ENCODE data around the gene ANK3.

ANK3 gene

DNA sequence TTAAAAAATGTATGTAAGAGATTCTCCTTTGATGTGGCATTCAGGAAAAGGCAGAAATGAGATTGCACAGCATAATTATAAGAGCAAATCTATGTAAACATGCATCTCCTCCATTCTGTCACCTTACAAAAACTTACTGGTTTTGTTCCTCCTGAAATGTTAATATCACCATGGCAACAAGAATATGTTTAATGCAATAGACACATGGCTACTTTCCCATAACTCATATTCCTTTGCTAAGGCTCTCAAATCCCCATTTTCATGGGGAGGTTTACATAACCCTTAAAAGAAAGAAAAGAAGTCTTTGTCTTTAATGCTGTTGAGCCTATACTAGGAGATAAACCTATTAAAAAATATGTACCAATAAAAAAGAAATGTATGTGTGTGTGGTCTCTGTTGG is 136.2 kb downstream of the ANK3 start:
- no peak overlapping the region for H3K27ac ChIP-seq
- DNase-seq (ENCODE audit: low read depth, low spot score), result no peak

DNA sequence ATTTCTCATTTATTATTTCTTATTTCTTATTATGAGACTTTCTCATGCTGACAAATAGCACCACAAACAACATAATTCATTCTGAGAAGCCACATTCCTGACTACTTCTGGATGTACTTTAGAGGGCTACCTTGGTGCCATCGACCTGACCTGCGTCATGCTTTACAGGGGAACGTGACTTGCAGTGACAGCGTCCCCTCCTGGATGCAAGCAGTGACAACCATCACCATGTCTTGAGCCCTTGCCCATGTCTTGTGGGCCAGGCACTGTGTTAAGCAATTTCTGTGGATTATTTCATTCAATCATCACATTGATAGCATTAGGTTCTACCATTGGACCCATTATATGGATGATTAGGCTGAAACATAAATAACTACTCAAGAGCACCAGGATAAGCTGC is 137.0 kb downstream of the ANK3 start:
- DNase-seq (ENCODE audit: low read depth, low spot score), result no peak
- no peak overlapping the region for H3K27ac ChIP-seq

DNA sequence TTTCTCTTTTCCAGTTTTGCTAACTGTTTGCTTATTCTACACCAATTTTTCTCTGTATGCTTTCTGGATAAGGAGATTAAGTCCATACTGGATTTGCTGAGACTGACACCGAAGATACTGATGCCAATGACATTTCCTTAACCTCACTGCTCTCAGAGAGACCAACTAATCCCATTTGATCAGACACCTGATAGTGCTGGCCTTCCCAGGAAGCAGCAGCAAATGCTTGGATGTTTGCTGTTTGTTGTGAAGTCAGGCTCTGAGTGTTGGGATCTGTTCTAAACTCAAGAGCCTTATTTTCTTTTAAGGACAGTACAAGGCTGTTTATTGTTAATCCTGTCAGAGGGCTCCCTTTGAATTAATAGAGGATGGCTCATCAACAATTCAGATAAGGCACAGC is 143.3 kb downstream of the ANK3 start:
- no peak overlapping the region for H3K27ac ChIP-seq
- no peak for DNase-seq (ENCODE audit: low read depth, low spot score)

DNA sequence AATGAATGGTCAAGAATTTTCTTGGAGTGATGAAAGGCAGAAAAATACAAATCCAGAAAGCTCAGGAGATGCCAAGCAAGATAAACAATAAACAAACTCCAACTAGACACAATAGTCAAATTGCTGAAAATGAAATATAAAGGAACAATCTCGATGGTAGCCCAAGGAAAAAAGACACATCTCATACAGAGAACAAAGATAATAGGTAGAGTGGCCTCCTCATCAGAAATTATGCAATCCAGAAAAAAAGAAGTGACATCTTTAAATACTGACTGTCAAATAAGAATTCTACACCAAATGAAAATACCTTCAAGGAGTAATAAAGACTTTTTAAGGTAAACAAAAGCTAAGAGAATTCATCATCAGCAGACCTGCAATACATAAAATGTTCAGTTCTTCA is 150.4 kb downstream of the ANK3 start:
- no peak for DNase-seq (ENCODE audit: low read depth, low spot score)
- no peak overlapping the region for H3K27ac ChIP-seq

DNA sequence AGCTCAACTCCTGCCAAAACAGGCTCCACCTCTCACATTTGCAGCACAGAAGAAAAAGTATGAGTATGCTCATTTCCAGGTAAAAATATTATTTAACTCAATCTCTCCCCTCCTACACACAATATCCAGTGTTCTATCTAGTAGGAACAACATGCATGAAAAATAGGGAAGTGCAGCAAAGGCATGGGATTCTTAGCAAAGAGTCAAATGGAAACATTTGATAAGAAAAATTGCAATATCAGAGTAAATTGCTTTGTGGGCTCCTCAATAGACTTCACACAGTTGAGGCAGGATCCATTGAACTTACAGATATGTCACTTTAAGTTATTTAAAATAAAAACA is 150.9 kb downstream of the ANK3 start:
- no peak for DNase-seq (ENCODE audit: low read depth, low spot score)

DNA sequence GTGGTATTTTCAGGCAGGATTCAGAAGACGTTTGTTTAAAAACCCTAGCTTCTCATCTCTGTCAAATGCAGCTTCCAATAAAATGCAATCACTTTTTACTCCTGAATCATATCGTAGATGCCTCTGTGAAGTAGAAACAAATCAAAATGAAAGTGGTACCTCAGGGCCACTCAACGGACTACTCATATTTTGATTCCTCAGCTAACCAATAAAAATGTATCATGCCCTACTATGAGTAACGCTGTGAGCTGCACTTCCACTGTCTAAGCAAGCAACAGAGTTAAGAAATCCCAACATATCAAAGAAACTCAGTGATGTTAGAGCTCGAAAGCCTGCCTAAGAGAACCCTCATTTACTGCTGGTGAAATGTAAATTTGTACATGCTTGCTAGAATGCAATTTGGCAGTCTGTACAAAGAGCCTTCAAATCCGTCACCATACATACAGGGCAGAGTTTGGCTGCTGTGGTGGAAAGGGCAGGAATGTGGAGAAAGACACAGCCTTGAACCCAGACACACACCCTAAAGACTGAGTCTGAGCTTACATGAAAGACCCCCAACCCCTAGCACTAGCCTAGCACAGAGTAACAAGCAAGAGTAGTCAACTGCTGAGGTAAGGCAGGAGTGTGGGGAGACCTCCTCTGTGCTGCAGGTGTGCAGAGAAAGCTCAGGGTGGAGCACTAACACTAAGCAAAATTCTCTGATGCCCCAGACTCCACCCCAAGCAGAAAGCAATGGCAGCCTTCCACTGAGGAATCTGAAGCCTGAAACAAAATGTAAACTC is 151.5 kb downstream of the ANK3 start:
- H3K27ac ChIP-seq, result no peak overlapping the region
- DNase-seq (ENCODE audit: low read depth, low spot score), result no peak

More for the DNA sequence above, 150.9 kb downstream of the ANK3 start:
- no peak overlapping the region for H3K27ac ChIP-seq

DNA sequence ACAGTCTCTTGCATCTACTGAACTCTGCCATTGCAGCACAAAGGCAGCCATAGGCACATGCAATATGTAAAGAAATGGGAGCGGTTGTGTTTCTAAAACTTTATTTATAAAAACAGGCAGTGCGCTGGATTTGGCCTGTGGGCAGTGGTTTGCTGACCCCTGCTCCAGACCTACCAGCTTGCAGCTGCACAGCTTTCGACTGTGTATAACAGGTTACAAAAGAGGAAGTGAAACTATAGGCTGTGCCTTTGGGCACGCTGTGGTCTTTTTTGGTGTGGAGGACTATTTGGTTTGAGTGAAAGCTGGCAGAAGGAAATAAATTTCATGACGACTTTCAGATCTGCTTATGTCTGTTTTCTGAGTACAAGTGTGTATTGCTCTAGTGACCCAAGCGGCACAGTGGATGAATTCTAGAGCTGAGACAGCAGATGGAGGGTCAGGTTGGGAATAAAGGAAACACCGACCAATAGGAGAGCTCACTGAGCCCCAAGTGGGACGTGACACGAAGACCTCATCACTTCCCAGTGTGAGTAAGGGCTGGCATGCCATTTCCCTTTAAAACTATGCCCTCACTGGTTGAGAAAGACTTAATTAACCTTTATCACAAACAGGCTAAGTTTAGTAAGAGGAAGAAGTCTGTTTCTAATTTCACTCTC is 152.7 kb downstream of the ANK3 start:
- H3K27ac ChIP-seq, result no peak overlapping the region
- DNase-seq (ENCODE audit: low read depth, low spot score), result no peak

DNA sequence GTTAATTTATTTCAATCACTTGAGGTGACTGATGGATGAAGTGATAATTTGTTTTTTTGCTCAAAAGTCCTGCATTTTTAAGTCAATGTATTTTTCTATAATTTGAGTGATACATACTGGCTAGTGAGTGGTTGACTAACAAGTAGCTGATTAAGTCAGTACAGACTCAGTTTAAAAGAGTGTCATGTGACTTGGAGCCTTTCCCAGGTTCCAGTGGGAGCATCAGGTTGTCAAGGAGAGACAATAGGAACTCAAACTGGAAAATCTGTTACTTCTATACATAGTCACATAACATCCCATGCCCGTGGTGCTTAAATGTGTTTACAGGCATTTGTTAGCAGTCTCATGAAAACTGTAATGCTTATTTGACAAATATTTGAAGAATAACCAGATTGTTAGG is 154.7 kb downstream of the ANK3 start:
- H3K27ac ChIP-seq, result peak overlapping the region; percentile 42
- no peak for DNase-seq (ENCODE audit: low read depth, low spot score)

DNA sequence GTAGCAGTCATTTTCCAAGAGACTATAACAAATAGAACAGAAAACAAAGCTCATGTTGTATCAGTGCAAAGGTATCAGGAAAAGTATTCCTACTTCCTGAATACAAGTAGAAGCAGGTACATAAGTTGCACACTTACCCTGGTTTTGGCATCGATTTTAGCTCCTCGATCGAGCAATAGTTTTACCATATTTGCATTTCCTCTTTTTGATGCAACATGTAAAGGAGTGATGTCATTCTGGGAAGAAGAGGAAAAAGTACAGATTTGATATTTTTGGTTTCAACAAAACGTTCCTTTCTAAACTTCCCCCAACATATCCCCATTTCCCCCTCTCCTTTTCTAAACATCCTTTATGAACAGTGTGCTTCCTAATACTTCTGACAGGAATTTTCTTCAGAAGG is 155.1 kb downstream of the ANK3 start:
- DNase-seq (ENCODE audit: low read depth, low spot score), result no peak
- H3K27ac ChIP-seq, result peak overlapping the region; percentile 42

DNA sequence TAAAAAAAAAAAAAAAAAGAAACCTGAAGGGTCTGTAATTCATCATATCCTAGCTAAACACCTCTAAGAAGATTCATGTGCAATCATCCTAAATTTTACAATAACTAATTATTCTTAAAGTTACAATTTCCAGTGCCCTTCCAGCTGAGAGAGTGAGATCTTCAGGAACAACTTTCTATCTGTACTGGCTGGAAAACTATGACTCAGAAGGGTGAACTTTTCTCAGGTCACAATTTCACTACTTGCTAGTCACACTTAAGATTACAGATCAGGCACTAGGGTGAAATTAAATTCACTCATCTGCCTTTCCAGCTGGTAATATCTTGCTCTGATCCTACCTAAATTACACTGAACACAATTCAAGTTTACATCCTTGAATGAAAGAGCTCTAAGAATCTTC is 158.8 kb downstream of the ANK3 start:
- H3K27ac ChIP-seq, result no peak overlapping the region
- DNase-seq (ENCODE audit: low read depth, low spot score), result no peak

DNA sequence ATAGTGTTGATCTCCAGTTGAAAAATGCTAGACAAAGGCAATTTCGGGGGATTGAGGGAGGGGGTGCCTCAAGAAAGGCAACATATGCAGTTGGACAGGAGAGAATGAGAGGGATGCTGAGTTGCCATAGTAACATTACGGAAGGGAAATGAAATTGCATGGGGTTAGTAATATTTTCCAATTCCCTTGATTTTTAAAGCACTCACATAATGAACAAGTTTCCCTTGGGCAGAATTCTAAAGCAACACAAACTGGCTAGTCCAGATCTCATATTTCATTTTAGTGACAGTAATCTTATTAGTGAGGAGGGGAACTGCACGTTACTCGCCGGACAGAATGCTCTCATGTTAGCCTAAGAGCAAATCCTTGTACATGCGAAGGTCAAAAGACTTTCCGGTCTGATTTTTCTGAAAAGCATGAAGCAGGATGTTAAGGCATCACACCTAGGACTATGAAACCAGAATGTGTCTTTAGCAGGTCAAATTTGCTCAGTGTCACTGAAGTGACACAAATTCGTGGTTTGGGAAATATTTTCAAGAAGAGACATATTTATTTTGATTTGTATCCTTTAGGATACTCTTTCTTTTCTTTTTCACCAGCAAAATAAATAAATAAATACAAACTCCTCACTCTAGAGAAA is 165.5 kb downstream of the ANK3 start:
- no peak for DNase-seq (ENCODE audit: low read depth, low spot score)
- H3K27ac ChIP-seq, result no peak overlapping the region

DNA sequence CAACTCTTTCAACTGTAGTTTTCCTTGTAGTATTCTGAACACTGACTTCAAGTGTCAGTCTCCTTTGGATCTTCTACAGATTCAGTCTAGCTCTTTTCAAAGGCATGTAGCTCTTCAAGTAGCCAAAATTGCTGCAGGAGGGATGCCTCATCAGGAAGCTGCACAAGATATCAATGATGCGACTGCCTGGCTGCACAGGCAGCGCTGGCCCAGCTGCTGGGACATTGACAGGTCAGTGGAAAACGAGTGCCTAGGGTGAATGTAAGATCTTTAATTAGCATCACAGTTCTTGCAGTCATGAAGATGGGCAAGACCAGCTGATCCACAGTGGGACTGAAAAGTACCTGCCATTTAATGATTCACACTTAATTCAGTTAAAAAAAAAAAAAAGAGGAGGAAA is 167.6 kb downstream of the ANK3 start:
- no peak overlapping the region for H3K27ac ChIP-seq

DNA sequence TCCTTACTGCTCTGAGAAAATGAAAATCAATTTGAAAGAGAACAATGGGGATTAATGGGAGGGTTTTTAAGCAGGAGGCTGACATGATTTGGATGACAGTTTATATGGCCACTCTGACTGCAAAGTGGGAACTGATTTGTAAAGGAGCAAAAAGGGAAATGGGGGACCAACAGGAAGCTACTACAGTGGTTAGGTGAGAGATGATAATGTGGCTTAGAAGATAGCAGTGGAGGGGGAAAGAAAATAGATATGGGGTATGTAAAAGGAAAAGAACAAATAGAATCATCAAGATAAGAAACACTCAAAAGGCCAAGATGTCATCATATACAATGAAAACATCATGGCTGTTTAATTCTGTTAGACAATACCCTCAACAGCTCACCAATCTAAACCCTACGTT is 177.5 kb downstream of the ANK3 start:
- DNase-seq (ENCODE audit: low read depth, low spot score), result no peak
- H3K27ac ChIP-seq, result no peak overlapping the region

More for the DNA sequence above, 167.6 kb downstream of the ANK3 start:
- no peak for DNase-seq (ENCODE audit: low read depth, low spot score)

DNA sequence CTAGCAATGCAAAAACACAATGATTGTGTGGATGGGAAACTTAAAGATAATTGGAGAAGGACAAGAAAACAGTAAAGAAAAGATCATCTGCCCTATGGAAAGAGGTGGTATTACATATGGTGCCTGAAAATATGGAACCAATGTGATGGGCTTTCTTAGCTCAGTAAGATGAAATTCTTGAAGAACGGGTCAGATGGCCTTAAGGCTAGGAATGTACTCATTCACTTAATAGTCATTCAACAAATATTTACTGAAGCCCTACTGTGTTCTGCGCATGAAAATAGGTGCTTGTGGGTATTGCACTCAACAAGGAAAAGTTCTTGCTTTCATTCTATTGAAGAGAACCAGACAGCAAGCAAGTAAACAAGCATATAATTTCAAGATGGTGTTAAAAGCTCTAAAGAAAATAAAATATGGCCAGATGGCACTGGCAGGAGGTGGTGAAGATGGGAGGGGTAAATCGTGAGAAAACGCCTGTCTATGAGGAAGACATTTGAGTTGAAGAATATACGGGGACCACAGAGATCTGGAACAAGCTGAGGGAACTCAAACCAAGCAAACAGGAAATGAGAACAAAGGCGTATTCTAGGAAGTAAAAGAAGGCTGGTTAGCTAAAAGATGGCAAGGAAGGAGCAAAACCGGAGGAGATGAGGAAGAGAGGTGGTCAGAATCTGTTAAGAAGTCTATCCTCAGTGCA is 179.7 kb downstream of the ANK3 start:
- H3K27ac ChIP-seq, result no peak overlapping the region
- no peak for DNase-seq (ENCODE audit: low read depth, low spot score)

DNA sequence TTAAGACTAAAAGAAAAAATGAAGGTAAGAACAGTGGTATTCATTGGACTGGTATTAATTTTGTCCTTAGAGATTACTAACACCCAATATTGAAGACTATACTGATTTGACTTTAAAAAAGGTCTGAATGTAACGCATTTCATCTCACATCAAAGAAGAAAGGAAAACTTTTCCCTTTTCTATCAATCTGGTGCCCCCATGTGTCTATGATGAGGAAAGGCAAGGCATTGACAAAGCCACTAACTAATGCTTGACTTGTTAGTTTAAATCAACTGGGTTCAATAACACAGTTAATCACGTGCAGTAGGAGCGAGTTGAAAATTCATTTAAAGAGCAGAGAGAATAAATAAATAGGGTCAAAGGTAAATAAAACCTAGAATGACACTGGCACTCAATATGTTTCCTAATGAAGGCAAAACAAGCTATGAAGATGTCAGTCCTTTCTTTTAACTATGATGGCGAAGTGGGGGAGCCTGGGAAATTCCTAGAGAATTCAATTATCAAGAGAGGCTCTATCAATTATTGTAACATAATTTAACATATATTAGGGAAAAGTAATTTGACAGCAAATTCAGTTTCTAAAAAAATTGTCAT is 180.9 kb downstream of the ANK3 start:
- peak; percentile 6 for DNase-seq (ENCODE audit: low read depth, low spot score)

DNA sequence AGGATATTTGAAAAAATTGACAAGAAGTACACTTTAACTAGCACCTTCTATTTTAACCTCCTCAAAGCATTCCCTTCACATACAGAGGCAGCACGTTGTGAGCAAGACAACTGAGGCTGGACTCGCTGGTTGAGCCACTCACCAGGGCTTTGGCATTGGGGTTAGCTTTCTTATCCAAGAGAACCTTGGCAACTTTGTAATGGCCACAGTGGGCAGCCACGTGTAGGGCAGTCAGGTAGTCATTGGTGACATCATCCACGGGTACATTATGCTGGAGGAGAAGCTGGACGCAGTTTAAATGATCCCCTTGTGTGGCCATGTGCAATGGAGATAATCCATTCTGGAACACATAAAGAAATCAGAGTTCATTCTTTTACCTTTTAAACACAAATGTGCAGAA is 181.8 kb downstream of the ANK3 start:
- DNase-seq (ENCODE audit: low read depth, low spot score), result no peak
- no peak overlapping the region for H3K27ac ChIP-seq

More for the DNA sequence above, 180.9 kb downstream of the ANK3 start:
- H3K27ac ChIP-seq, result no peak overlapping the region

DNA sequence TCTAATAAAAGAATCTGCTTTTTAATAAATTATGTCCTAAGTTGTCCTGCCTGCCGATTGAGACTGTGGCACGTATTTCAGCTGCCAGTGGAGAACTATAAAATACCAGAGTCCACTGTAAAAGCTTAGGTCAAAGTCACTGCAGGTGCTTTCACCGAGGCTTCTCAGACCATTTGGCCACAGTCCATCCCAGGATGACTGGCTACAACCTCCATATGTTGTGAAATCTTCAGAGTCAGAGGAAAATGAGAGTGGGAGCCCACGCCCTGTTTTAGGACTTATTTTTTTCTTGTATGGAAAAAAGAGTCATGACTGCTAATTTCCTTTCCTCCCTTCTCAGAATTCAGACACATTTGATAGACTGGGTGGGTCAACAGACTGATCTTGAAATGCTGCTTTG is 182.9 kb downstream of the ANK3 start:
- peak; percentile 26 for DNase-seq (ENCODE audit: low read depth, low spot score)
- H3K27ac ChIP-seq, result no peak overlapping the region

DNA sequence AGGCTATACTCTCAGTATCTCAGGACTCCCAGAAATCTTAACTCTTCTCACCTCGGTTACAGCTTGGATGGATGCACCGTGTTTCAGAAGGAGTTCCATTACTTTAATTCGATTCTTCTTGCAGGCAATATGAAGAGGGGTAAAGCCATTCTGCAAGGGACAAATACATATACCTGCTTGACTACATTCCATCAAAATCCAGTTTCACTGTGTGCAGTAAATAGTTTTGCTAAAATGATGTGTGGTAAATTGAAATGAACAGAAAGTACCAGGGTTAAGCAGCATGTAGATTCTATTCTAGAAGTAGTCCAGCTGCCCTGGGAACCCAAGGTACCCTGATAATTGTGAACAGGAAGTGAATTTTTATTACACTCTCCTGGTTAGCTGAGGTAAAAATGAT is 183.9 kb downstream of the ANK3 start:
- DNase-seq (ENCODE audit: low read depth, low spot score), result no peak
- H3K27ac ChIP-seq, result no peak overlapping the region

DNA sequence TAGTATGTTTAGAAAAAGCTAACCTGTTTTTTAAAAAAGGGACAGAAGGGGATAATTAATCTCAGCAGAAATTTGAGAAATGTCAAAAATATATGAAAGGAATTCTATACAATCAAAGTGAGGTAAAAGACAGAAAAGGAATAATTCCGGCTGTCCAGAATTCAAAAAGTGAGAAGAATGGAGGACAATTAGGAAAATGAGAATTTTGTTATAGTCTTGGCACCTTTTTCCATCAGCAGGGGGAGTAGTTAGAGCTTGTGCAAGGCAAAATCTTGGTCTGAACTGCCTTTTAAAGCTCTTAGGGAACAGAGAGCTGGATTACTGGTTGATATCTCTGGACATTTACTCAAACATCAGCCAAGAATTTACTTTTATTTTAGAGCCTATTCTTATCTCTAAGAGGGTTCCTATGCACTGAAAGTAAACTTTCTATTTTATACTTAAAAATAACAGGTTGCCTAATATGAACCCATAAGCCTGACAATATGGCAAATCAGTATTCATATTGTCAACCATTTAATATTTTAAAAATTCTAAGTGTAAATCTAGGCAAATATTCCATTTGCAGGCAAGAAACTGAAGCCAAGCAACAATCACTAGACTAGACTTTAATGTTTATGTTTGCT is 185.6 kb downstream of the ANK3 start:
- DNase-seq (ENCODE audit: low read depth, low spot score), result no peak
- no peak overlapping the region for H3K27ac ChIP-seq

DNA sequence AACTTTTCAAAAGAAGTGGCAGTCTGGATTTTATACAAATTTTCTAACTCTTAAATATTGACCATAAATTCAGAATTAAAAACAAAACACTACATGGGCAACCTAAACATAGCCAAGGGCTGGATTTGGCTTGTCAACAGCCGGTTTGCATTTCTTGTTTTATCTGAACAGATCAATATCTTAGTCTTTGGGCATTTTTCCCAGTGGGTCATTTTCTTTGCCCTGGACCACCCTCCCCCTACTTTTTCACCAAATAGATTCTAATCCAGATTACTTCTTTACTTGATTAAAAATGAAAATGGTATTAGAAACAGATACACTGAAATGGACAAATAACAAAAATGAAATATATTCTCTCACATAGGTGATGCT is 189.0 kb downstream of the ANK3 start:
- no peak overlapping the region for H3K27ac ChIP-seq
- no peak for DNase-seq (ENCODE audit: low read depth, low spot score)
